Astrocyte (in vitro differentiated cells and primary cell): Measurements from ENCODE around the gene RBM47. TPM values are rescaled to one million over a fixed set of nuclear protein-coding genes. Genes with fewer than 3 reads are reported as not detected.
"Not testable (repeated sequence)": the region's sequence is repeated elsewhere in the genome, so short reads cannot be mapped to it uniquely, and the experiment has no call there.

ENCODE experiments used
- DNase-seq: peaks from one replicate; pipeline ENCODE4 v3.0.0-alpha.2; 2010; ENCODE audit warnings: low read depth
- FAIRE-seq: peaks from 2 replicates; lab custom pipeline; 2011; peaks lifted over from hg19 to GRCh38; lab: Jason Lieb, UNC
- H2AFZ ChIP-seq: 2 replicates; pipeline ENCODE4 v1.6.0; 2012; ENCODE audit warnings: low read depth, low read length, inconsistent platforms
- H3K27ac ChIP-seq: 2 replicates; pipeline ENCODE4 v1.5.1; 2011; ENCODE audit warnings: low read depth, low read length, inconsistent platforms
- H3K27me3 ChIP-seq: 2 replicates; pipeline ENCODE4 v1.6.0; 2011; ENCODE audit warnings: low read length, inconsistent platforms; ENCODE audit not compliant: insufficient read depth
- H3K36me3 ChIP-seq: 2 replicates; pipeline ENCODE4 v1.5.1; 2011; ENCODE audit warnings: low read length, inconsistent platforms; ENCODE audit not compliant: insufficient read depth
- H3K4me1 ChIP-seq: 2 replicates; pipeline ENCODE4 v1.5.1; 2011; ENCODE audit warnings: low read length, inconsistent platforms; ENCODE audit not compliant: insufficient read depth
- H3K4me2 ChIP-seq: 2 replicates; pipeline ENCODE4 v1.6.0; 2012; ENCODE audit warnings: low read length, inconsistent platforms
- H3K4me3 ChIP-seq: 2 replicates; pipeline ENCODE4 v1.5.1; 2011; ENCODE audit warnings: low read depth, mild to moderate bottlenecking, low read length, inconsistent platforms; ENCODE audit not compliant: insufficient read depth
- H3K79me2 ChIP-seq: 2 replicates; pipeline ENCODE4 v1.6.0; 2012; ENCODE audit warnings: mild to moderate bottlenecking, low read length, inconsistent platforms; ENCODE audit not compliant: insufficient read depth
- H3K9ac ChIP-seq: 2 replicates; pipeline ENCODE4 v1.6.0; 2012; ENCODE audit warnings: mild to moderate bottlenecking, low read length, inconsistent platforms
- H3K9me3 ChIP-seq: 2 replicates; pipeline ENCODE4 v1.5.1; 2012; ENCODE audit warnings: low read depth, mild to moderate bottlenecking, low read length, inconsistent platforms; ENCODE audit not compliant: insufficient read depth
- H4K20me1 ChIP-seq: 2 replicates; pipeline ENCODE4 v1.6.0; 2012; ENCODE audit warnings: low read length, inconsistent platforms; ENCODE audit not compliant: insufficient read depth
- H3K27ac Mint-ChIP-seq: one replicate; pipeline ENCODE4 v1.8.0; 2021; ENCODE audit warnings: mild to moderate bottlenecking, mixed read lengths; ENCODE audit not compliant: unreplicated experiment
- H3K27me3 Mint-ChIP-seq: one replicate; pipeline ENCODE4 v1.8.0; 2021; ENCODE audit warnings: low read depth, mixed read lengths; ENCODE audit not compliant: unreplicated experiment
- H3K36me3 Mint-ChIP-seq: one replicate; pipeline ENCODE4 v1.8.0; 2021; ENCODE audit warnings: low read depth, mixed read lengths; ENCODE audit not compliant: unreplicated experiment
- H3K4me1 Mint-ChIP-seq: one replicate; pipeline ENCODE4 v1.8.0; 2021; ENCODE audit warnings: low read depth, mixed read lengths; ENCODE audit not compliant: unreplicated experiment
- H3K4me3 Mint-ChIP-seq: one replicate; pipeline ENCODE4 v1.8.0; 2021; ENCODE audit warnings: mild to moderate bottlenecking, moderate library complexity, mixed read lengths; ENCODE audit not compliant: unreplicated experiment
- H3K9me3 Mint-ChIP-seq: one replicate; pipeline ENCODE4 v1.8.0; 2021; ENCODE audit warnings: mild to moderate bottlenecking, mixed read lengths; ENCODE audit not compliant: unreplicated experiment
- EZH2 ChIP-seq: IDR thresholded peaks from 2 replicates; pipeline ENCODE4 v1.6.1; 2012; ENCODE audit warnings: mild to moderate bottlenecking, low read length, inconsistent platforms; ENCODE audit not compliant: insufficient read depth
- total RNA-seq: library from RNA; stranded (reverse); gene quantifications from 2 replicates; pipeline ENCODE4 v1.2.1, GENCODE V29; 2021
- TF ChIP-seq, protein P1 (sequence below): IDR thresholded peaks from 2 replicates; pipeline ENCODE4 v1.5.1; 2011; ENCODE audit warnings: low read depth, mild to moderate bottlenecking, inconsistent platforms, low read length, moderate library complexity; ENCODE audit not compliant: insufficient read depth

RBM47 gene
- total RNA-seq, 1 donor from 2014 or later, result 2.9 TPM

DNA sequence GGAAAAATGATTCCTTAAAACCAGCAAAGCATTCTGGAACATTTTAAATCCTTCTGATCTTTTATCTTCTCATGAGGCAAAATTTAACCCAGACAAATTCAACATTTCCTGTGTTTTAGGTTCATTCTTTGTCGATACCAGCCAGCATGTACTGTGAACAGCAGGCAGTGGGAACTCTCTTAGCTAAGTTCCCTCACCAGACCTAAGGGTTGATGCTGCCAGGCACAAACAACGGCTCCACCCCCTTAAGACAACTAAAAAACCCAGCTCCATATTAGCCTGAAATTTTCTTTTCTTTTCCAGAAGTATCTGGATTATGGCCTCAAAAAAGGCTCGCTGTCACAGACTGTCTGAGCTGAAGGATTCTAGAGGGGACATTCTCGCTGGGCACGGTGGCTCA, 2.4 kb upstream of the RBM47 start:
- Mint-ChIP-seq H3K9me3 (no peaks in the 10 kb centered on the region), H3K4me3 (no peak overlapping the region), H3K27me3 (no peaks in the 10 kb centered on the region), H3K36me3 (no peaks in the 10 kb centered on the region), H3K27ac (no peak overlapping the region), H3K4me1 (peaks cover 9% of the 10 kb centered on the region)
- Histone ChIP-seq H3K79me2 (no peaks in the 10 kb centered on the region), H4K20me1 (no peaks in the 10 kb centered on the region), H3K27me3 (no peaks in the 10 kb centered on the region), H3K4me3 (no peak overlapping the region), H3K4me2 (no peak overlapping the region), H3K27ac (no peak overlapping the region), H3K9me3 (no peaks in the 10 kb centered on the region), H2AFZ (no peak overlapping the region), H3K4me1 (peaks cover 4% of the 10 kb centered on the region), H3K36me3 (no peaks in the 10 kb centered on the region), H3K9ac (no peak overlapping the region)
- DNase-seq, result no peak
- no peak for TF ChIP-seq EZH2
- TF ChIP-seq, protein P1, sequence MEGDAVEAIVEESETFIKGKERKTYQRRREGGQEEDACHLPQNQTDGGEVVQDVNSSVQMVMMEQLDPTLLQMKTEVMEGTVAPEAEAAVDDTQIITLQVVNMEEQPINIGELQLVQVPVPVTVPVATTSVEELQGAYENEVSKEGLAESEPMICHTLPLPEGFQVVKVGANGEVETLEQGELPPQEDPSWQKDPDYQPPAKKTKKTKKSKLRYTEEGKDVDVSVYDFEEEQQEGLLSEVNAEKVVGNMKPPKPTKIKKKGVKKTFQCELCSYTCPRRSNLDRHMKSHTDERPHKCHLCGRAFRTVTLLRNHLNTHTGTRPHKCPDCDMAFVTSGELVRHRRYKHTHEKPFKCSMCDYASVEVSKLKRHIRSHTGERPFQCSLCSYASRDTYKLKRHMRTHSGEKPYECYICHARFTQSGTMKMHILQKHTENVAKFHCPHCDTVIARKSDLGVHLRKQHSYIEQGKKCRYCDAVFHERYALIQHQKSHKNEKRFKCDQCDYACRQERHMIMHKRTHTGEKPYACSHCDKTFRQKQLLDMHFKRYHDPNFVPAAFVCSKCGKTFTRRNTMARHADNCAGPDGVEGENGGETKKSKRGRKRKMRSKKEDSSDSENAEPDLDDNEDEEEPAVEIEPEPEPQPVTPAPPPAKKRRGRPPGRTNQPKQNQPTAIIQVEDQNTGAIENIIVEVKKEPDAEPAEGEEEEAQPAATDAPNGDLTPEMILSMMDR, result no peak
- no peak for FAIRE-seq

DNA sequence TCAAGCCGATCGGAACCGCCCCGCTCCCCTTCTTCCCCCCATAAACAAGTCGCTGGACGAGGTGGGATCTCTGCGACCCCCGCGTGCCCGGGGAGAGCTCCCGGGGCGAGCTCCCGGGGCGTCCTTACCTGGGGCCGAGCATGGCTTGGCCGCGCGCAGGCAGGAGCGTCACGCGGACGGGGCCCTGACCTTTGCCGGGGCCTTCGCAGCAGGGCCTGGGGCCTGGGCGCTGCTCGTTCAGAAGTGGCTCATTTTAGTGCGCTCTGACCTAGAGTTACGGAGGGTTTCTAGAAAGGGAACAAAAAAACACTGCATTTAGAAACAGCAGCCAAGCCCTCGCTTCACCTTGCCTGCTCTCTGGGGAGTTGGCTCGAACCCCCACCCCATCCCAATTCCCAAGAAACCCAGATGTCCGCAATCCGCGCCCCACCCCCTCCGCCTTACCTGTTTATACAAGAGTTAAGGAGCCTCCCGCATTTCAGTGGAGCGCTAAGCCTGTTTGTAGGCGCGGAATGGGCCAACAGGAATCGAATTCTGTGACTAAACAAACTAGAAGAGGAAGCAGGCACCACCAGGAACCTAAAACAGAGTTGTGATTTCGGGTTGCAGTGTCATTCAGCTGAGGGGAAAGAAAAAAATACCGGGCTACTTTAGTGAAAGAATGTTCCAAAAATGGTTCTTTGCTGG, 814 bp upstream of the RBM47 start:
- peak overlapping the region; percentile 92 for H3K4me3 Mint-ChIP-seq
- FAIRE-seq, result no peak
- H3K9ac ChIP-seq, result no peak overlapping the region
- no peaks in the 10 kb centered on the region for H3K36me3 Mint-ChIP-seq
- no peaks in the 10 kb centered on the region for H3K79me2 ChIP-seq
- no peaks in the 10 kb centered on the region for H4K20me1 ChIP-seq
- no peaks in the 10 kb centered on the region for H3K36me3 ChIP-seq
- peak overlapping the region; percentile 89 for H3K4me2 ChIP-seq
- H3K27me3 ChIP-seq, result no peaks in the 10 kb centered on the region
- H3K9me3 Mint-ChIP-seq, result no peaks in the 10 kb centered on the region
- H3K4me1 ChIP-seq, result peaks cover 10% of the 10 kb centered on the region
- peaks cover 15% of the 10 kb centered on the region for H3K4me1 Mint-ChIP-seq
- no peak overlapping the region for H3K4me3 ChIP-seq
- no peak for DNase-seq
- H3K9me3 ChIP-seq, result no peaks in the 10 kb centered on the region
- no peaks in the 10 kb centered on the region for H3K27me3 Mint-ChIP-seq
- H3K27ac Mint-ChIP-seq, result peak overlapping the region; percentile 22
- H3K27ac ChIP-seq, result no peak overlapping the region
- TF ChIP-seq EZH2, result no peak
- TF ChIP-seq, protein P1, result no peak
- H2AFZ ChIP-seq, result peak overlapping the region; percentile 77

DNA sequence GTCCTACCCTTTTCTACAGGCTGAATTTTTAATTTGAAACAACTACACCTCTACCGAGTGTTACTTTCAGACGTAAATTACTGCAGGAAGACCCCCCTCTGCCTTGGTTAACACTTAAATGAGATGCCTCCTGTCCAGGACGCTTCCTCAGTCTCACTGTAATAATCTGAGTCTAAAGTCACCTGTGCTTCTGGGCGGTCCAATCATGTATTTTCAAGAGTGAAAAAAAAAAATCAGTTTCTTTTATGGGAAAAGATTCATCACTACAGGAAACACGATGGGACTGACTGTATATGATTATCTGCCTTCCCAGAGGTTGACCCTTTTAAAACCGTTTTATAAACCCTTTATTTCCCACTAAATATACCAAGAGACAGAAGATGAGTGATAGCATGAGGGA, 776 bp downstream of the RBM47 start:
- H3K9ac ChIP-seq, result peak overlapping the region; percentile 69
- H3K4me3 ChIP-seq, result peak overlapping the region; percentile 73
- H4K20me1 ChIP-seq, result no peaks in the 10 kb centered on the region
- Mint-ChIP-seq H3K9me3 (no peaks in the 10 kb centered on the region), H3K4me1 (peaks cover 15% of the 10 kb centered on the region), H3K27me3 (no peaks in the 10 kb centered on the region), H3K4me3 (peak overlapping the region; percentile 92), H3K27ac (no peak overlapping the region), H3K36me3 (no peaks in the 10 kb centered on the region)
- no peak for TF ChIP-seq EZH2
- TF ChIP-seq, protein P1, result no peak
- H3K36me3 ChIP-seq, result no peaks in the 10 kb centered on the region
- FAIRE-seq (no peak), DNase-seq (no peak)
- no peak overlapping the region for H2AFZ ChIP-seq
- no peaks in the 10 kb centered on the region for H3K79me2 ChIP-seq
- no peak overlapping the region for H3K27ac ChIP-seq
- no peaks in the 10 kb centered on the region for H3K9me3 ChIP-seq
- H3K4me1 ChIP-seq, result peaks cover 10% of the 10 kb centered on the region
- no peaks in the 10 kb centered on the region for H3K27me3 ChIP-seq
- H3K4me2 ChIP-seq, result peak overlapping the region; percentile 89

DNA sequence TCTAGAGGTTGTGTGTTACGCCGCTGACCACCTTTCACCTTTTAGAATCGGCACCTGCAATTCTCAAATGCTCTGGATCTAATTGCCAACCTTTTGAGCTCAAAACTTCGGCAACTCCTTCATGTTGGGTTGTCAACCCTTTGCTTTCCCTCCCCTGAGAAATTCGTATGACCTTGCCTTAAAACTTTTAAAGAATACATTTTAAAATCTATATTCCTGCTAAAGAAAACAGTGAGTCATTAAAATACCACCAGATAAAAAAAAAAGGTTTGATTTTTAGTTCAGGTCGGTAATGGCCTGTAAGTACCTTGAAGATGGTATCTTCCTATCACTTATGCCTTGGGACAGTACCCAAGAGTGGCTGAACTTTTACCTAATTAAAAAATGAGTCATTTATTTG, 1.3 kb downstream of the RBM47 start:
- H3K4me3 Mint-ChIP-seq, result peak overlapping the region; percentile 92
- not testable (repeated sequence) for H3K4me1 ChIP-seq, DNase-seq, H2AFZ ChIP-seq, H3K36me3 Mint-ChIP-seq, H3K36me3 ChIP-seq, H3K27me3 ChIP-seq, H3K27ac Mint-ChIP-seq, H3K9me3 ChIP-seq, H3K79me2 ChIP-seq, H3K9me3 Mint-ChIP-seq, H3K9ac ChIP-seq, H3K4me3 ChIP-seq, H3K27ac ChIP-seq, H4K20me1 ChIP-seq, H3K27me3 Mint-ChIP-seq
- H3K4me2 ChIP-seq, result peak overlapping the region; percentile 24
- FAIRE-seq, result peak; percentile 80
- peaks cover 15% of the 10 kb centered on the region for H3K4me1 Mint-ChIP-seq
